ENCODE results near the gene STYK1.
"Not testable (repeated sequence)": the region's sequence is repeated elsewhere in the genome, so short reads cannot be mapped to it uniquely, and the experiment has no call there.

The STYK1 gene

GRCh38 chr12:10618338-10618987 is 55.4 kb downstream of the STYK1 start:
- peak; percentile 88 for DNase-seq

DNA sequence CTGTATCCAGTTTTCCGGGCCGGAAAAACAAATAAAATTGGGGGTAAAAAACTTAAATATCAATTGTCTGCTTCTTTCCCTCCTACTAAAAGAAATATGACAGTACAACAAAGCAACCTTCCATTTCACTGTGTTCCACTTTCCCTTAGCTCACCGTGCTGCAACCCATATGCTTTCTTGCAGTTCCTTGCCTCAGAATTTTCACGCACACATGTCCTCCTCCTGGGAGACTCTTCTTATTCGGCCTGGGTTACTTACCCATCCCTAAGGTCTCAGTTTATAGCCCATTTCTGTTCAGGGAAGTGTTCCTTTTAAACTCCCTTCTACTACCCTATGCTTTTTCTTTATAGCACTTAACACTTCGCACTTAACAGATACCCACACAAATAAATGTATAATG is 56.0 kb downstream of the STYK1 start:
- DNase-seq = no peak

GRCh38 chr12:10615532-10615931 is 58.3 kb downstream of the STYK1 start:
- DNase-seq = no peak

DNA sequence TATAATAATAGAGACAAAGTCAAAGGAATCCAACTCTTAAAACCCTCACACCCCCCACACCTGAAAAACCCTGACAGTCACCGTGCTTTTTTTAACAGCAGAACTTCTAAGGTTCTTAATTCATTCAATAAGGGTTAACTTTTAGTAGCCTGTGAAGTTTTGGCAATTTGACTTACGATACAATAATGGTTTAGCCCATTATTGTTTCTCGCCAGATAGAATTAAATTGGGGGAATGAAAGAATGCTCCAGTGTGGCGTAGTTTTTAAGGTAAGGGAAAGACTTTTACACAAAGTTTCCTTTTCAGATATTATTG is 59.8 kb downstream of the STYK1 start:
- no peak for DNase-seq

DNA sequence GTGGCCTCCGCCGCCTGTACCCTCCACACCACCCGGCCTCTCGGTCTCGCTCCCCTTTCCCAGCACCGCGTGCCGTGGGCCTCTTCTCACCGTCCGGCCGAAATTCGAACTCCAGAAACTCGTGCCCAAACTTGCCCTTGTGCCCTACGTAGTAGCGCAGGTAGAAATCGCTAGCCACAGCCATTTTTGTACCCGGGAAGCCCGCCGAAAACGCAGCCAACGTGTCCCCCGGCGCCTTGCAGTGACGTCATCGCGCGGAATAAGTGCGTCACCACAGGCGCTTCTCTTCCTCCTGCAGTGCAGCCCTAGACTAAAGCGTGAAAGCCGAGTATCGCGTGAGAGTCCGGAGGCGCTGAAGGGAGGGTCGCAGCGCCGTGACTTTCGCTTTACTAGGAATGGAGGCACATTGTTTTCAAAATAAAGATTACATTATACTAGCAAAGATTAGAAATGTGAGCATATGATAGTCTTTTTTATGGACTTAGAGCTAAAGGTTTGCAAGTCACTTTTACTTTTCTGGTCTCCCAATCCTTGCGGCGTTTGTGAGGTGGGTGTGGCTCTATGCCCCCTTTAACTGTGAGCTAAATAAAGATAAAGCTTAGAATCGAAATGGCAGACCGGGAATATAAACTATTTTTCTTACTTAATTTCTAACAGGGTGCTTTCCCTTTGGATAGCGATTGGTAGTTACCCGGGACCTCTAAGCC is 60.4 kb downstream of the STYK1 start, which contains the start of gene MAGOHB:
MAGOHB (minus strand) TSS at position 261 of the 707 bp plus-strand sequence; CDS start at position 184, 77 bp downstream.
- DNase-seq = peak; percentile 96

GRCh38 chr12:10612984-10613348 is 60.9 kb downstream of the STYK1 start:
- no peak for DNase-seq

DNA sequence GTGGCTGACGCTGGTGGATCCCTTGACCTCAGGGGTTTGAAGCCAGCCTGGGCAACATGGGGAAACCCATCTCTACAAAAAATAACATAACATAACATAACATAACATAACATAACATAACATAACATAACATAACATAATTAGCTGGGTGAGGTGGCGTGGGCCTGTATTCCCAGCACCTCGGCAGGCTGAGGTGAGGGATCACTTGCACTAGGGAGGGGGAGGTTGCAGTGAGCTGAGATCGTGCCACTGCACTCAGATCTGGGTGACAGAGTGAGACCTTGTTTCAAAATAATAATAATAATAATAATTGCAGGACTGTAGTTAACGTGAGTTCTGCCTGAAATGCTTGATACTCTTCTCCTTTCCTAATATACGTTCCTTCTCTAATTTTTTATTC is 61.7 kb downstream of the STYK1 start:
- no peak for DNase-seq

DNA sequence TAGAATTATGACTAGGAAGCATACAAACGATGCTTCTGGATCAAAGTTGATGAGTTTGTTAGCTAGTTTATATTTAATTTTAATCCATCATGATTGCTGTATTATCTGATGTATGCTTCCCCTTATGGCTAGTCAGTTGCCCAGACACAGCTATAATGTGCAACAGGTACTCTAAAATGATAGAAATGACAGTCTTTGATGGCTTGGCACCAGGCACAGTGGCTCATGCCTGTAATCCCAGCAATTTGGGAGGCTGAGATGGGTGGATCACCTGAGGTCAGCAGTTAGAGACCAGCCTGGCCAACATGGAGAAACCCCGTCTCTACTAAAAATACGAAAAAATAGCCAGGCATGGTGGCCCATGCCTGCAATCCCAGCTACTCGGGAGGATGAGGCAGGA is 62.6 kb downstream of the STYK1 start:
- not testable (repeated sequence) for DNase-seq

DNA sequence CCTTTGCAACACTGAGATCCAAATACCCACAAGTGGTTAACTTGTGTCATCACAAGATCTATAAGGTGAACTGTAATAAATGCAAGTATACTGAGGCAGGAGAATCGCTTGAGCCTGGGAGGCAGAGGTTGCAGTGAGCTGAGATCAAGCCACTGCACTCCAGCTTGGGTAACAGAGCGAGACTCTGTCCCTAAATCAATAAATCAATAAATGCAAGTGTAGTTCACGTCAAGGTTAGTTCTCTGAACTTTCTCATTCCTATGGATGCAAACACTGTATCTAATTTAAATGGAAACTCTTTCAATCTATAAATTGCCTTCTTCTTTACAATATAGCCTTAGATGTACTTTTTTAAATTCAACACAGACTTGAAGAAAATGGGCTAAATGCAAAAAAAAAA is 63.7 kb downstream of the STYK1 start:
- DNase-seq = no peak

GRCh38 chr12:10607885-10608458 is 65.9 kb downstream of the STYK1 start:
- DNase-seq = peak; percentile 31

- DNase-seq = no peak
Observed at GRCh38 chr12:10601860-10602259, 72.0 kb downstream of the STYK1 start.

- no peak for DNase-seq
Observed at GRCh38 chr12:10600988-10601387, 72.9 kb downstream of the STYK1 start.

- DNase-seq = no peak
Observed at GRCh38 chr12:10595881-10596280, 78.0 kb downstream of the STYK1 start.

DNA sequence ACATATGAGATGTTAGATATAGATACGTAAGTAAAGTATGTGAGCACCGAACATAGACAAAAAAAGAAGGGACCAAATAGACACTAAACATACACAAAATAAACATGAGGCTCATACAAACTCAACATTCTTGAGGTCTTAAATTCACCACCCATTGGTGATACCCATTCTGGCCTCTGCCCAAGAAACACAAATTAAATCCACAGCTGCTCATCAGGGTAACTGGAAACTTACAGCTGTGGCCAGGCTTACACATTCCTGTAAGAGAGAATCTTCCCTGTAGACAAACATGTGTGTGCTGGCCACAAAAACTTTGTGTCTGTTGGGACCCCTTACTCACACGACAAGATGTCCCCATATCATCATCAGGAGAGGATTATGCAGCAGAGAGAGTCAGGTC is 82.9 kb downstream of the STYK1 start:
- peak; percentile 25 for DNase-seq

GRCh38 chr12:10584415-10584814 is 89.4 kb downstream of the STYK1 start:
- DNase-seq = peak; percentile 2

DNA sequence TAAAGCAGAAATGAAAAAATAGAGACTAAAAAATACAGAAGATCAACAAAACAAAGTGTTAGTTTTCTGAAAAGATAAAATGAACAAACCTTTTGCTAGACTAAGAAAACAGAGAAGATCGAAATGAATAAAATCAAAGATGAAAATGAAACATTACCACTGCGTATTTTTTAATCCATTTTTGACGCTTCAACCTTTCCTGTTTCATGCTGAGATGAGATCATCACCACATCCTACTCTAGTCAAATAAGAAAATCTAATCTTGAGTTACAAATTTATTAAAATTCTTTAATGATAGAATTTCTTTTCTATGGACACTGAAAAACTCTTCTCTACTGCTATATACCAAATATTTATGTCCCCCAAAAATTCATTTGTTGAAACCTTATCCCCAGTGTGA is 91.1 kb downstream of the STYK1 start:
- no peak for DNase-seq

- not testable (repeated sequence) for DNase-seq
Observed at GRCh38 chr12:10582133-10582532, 91.7 kb downstream of the STYK1 start.

GRCh38 chr12:10574307-10574706 is 99.5 kb downstream of the STYK1 start:
- no peak for DNase-seq

GRCh38 chr12:10572021-10572490 is 101.8 kb downstream of the STYK1 start:
- peak; percentile 58 for DNase-seq

GRCh38 chr12:10571141-10571540 is 102.7 kb downstream of the STYK1 start:
- DNase-seq = no peak

Measured in EL (cell line).